HG03558 (cell line): ENCODE data around the gene QPRT.
"Not testable (repeated sequence)": the region's sequence is repeated elsewhere in the genome, so short reads cannot be mapped to it uniquely, and the experiment has no call there.

Source experiments
- ATAC-seq: cut with Tn5 transposase; IDR thresholded peaks from one replicate; pipeline ENCODE4 v1.9.1; 2021; ENCODE audit warnings: moderate number of reproducible peaks; ENCODE audit not compliant: unreplicated experiment; ENCODE audit errors: extremely low read depth

Gene QPRT

DNA sequence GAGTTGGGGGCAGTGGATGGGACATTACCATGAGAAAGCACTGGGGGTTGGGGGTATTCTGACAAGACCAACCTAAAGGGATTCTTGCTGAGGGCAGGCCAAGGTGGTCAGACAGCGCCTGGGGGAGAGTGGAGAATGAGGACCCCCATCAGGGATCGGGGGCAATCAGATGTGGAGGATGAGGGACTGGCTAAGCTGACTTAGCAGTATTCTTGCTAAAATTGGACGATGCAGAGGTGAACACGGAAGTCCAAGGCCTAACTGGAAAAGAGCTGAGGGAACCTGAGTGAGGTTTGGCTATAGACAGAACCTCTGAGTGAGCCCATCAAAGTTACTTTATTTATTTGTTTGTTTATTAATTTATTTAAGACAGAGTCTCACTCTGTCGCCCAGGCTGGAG lies 9.2 kb downstream of the QPRT start:
- ATAC-seq = no peak

DNA sequence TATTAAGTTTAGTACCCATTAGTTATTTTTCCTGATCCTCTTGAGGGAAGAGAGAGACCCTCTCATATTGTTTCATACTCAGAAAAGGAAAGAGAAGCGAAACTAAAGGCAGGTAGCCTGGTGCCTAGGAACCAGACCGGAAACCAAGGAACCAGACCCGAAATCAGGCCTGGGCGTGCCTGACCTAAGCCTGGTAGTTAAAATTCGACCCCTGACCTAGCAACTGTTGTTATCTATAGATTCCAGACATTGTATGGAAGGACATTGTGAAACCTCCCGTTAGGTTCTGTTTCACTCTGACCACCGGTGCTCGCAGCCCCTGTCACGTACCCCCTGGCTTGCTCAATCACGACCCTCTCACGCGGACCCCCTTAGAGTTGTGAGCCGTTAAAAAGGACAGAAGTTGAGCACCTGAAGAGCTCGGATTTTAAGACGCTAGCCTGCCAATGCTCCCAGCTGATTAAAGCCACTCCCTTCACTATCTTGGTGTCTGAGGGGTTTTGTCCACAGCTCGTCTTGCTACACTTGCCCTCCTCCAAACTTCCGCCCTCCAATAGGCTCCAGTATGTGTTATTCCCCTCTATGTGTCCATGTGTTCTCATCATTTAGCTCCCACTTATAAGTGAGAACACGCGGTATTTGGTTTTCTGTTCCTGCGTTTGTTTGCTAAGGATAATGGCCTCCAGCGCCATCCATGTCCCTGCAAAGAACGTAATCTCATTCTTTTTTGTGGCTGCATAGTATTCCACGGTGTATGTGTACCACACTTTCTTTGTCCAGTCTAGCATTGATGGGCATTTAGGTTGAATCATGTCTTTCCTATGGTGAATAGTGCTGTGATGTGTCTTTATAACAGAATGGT lies 10.7 kb downstream of the QPRT start:
- not testable (repeated sequence) for ATAC-seq

DNA sequence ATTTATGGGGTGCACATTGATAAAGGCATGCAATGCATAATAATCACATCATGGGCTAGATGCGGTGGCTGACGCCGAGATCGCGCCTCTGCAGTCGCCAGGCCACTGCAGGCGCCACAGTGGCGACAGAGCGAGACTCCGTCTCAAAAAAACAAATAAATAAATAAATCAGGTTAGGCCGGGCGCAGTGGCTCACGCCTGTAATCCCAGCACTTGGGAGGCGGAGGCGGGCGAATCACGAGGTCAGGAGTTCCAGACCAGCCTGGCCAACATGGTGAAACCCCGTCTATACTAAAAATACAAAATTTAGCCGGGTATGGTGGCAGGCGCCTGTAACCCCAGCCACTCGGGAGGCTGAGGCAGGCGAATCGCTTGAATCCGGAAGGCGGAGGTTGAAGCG lies 13.6 kb downstream of the QPRT start:
- not testable (repeated sequence) for ATAC-seq

DNA sequence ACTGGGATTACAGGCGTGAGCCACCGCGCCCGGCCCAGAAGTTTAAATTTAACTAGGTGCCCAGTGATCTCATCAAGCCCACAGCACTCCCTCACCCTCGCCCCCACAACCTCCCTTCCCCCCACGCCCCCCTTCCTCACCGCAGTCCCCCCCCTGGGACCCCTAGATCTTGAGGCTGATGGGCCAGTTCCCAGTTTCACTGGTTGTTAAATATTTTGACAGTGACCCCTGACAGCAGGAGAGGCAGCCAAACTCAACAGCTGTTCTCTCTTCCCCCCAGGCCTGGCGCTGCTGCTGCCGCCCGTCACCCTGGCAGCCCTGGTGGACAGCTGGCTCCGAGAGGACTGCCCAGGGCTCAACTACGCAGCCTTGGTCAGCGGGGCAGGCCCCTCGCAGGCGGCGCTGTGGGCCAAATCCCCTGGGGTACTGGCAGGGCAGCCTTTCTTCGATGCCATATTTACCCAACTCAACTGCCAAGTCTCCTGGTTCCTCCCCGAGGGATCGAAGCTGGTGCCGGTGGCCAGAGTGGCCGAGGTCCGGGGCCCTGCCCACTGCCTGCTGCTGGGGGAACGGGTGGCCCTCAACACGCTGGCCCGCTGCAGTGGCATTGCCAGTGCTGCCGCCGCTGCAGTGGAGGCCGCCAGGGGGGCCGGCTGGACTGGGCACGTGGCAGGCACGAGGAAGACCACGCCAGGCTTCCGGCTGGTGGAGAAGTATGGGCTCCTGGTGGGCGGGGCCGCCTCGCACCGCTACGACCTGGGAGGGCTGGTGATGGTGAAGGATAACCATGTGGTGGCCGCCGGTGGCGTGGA lies 15.6 kb downstream of the QPRT start:
- ATAC-seq = no peak

DNA sequence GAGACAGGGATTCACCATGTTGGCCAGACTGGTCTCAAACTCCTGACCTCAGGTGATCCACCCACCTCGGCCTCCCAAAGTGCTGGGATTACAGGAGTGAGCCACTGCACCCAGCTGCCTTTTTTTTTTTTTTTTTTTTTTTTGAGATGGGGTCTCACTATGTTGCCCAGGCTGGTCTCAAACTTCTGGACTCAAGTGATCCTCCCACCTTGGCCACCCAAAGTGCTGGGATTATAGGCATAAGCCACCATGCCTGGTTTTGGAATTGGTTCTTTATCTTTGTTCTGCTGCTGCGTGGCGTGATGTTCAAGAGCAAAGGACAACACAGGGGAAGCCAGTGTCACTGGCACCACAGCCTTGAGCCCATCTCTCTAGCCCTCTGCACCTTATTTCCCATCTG lies 16.7 kb downstream of the QPRT start:
- ATAC-seq = not testable (repeated sequence)

DNA sequence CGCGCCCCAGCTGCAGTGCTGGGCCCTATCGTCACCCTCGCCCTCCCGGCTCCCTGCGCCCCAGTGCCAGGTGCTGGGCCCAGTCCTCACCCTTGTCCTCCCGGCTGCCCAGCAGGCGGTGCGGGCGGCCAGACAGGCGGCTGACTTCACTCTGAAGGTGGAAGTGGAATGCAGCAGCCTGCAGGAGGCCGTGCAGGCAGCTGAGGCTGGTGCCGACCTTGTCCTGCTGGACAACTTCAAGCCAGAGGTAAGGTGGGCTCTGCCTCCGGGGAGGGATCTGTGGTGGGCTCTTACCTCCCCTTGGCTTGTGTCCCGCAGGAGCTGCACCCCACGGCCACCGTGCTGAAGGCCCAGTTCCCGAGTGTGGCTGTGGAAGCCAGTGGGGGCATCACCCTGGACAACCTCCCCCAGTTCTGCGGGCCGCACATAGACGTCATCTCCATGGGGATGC lies 17.9 kb downstream of the QPRT start:
- no peak for ATAC-seq

DNA sequence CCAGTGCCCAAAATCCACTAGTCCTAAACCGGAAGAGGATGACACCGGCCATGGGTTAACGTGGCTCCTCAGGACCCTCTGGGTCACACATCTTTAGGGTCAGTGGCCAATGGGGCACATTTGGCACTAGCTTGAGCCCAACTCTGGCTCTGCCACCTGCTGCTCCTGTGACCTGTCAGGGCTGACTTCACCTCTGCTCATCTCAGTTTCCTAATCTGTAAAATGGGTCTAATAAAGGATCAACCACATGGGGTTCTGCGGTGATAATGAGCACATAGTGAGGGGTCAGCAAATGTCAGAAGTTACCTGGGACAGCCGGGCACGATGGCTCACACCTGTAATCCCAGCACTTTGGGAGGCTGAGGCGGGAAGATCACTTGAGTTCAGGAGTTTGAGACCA lies 18.4 kb downstream of the QPRT start:
- no peak for ATAC-seq

DNA sequence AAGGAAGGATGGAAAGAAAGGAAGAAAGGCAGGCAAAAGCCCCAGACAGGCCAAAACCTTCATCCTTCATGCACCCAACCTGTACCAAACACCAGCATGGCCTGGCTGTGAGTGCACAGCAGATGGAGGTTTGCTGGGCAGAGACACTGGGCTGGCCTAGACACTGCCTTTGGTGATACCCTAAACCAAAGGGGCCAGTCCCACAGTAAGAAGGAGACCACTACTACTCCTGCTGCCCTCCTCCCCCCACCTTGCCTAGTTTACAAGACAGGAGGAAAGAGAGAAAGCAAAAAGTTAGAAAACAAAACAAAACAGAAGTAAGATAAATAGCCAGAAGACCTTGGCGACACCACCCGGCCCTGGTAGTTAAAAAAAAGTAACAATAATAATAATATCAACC lies 19.1 kb downstream of the QPRT start:
- no peak for ATAC-seq

DNA sequence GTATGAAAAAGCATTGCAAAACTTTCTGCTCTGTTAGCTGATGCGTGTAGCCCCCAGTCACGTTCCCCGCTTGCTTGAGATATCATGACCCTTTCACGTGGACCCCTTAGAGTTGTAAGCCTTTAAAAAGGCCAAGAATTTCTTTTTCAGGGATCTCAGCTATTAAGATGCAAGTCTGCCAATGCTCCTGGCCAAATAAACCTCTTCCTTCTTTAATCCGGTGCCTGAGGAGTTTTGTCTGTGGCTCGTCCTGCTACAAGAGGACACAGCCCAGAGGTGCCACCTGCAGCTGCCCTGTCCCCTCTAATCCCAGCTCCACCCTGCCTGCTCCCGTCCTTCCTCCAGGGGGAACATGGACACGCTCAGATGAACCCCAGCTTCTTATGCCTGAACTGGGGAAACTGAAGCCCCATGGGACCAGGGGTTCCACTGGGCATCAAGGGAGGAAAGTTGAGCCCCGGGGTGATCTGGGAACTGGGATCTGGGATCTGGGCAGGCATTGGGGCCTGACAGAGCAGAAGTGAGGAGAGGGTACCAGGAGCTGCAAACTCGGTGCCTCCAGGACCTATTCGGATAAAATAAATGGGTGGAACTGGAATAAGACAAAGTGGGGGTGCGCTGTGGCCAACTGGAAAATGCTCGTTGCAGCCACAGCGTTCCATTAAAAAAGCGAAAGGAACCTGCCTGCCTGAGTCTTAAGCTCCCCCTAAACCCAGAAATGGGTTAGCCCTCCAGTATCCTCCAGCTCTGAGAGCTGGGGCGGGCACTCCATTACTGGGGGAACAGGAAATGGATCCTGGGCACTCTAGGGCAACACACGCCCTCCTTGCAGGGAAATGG lies 19.7 kb downstream of the QPRT start:
- ATAC-seq = no peak

DNA sequence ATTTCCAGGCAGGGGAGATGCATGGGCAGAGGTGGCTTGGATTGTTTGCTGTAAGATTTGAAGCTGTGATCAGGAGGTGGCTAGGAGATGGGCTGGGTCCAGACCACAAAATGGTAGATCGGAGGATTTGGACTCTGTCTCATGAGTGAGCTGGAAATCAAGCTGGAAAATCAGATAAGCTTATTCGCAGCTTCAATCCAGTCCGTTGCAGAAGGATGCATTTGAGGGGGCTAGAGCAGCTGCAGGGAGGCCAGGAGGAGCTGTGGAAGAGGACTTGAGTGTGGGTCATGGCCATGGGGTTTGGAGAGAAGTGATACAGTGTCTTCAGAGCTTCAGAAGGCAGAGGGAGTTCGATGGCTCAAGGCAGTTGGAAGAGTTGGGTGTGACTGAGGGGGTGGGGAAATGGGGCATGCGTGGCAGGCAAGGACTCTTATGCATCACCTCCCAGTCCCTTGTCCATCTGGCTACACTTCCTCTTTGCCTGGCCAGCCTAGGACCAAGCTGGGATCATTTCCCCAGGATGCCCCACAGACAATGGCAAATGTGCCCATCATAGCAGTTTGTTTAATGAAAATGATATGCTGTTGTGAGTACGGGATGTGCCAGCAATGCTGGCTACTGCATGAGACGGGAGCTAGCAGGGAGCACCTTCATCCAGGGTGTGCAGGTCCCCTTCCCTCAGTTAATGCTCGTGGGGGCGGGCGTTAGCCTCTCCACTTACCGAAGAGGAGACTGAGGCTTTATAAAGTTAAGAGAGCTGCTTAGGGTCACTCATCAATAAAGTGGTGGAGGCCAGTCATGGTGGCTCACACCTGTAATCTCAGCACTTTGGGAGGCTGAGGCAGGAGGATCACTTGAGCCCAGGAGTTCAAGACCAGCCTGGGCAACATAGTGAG lies 20.6 kb downstream of the QPRT start:
- ATAC-seq = no peak

DNA sequence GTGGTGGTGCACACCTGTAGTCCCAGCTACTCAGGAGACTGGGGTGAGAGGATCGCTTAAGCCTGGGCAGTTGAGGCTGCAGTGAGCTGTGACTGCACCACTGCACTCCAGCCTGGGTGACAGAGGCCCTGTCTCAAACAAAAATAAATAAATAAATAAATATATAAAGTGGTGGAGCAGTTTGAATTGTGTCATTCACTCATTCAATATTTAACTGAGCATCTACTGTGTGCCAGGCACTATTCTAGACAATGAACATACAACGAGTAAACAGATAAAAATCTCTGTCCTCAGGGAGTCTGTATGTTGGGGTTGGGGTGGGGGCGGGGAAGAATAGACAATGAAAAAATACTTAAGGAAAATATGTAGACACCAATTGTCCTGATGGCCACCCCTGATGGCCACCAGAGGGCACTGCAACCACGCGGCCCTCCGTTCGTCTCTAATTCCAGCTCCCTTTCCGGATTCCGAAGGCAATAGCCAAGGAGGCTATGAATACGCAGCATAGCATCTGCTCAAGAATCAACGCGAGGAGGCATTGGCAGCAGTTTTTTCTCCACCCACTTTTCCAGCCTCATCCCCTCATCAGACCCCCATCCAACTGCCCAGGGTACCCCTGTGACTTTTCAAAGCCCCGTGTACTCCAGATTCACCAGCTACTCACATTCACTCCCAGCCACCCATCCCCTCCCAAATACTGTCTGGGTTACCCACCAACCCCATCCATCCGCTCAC lies 21.4 kb downstream of the QPRT start:
- no peak for ATAC-seq

DNA sequence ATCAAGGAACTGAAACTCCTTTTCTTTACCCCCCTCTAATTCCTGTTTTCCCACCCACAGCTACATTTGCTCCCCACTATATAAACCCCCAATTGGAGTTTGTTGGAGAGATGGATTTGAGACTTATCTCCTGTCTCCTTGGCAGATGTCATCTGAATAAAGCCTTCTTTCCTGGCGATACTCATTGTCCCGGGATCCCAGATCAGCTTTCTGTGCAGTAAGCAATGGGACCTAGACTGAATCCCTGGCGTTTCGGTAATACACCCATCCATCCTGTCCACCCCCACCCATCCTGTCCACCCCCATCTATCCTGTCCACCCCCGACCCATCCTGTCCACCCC lies 22.2 kb downstream of the QPRT start:
- no peak for ATAC-seq

DNA sequence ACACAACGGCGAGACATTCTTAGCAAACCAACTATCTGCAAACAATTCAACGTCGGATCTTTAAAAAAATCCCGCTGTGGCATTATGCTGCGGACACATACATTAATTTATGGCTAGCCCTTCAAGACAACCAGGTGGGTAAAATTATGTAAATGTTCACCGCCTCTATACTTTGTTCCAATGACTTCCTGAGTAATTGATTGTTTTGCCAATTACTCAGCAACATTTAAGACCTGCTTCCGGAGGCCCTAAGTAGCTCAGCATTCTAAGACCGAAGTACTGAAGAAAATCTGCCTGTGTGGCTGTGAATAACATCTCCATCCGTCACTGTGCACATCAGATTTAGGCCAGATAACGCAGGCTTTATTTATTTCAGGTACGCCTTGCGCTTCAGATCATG lies 23.3 kb downstream of the QPRT start:
- ATAC-seq = peak; percentile 24

DNA sequence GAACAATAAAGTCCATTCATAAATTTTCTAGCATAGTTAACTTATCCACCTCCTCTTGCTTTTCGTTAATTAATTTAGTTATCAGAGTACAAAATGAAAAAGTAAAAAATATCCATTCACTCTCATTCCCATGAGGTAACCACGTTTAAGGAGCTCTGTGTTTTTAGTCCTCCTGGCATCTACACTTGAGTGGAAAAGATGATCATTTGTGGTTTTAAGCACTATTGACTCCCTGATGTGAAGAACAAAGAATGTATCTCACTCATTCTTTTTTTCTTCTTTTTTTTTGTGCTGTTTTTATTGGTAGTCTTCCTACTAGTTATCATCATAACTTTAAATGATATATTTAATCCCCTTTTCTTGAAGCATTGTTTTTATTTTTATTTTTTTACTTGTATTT lies 26.1 kb downstream of the QPRT start:
- no peak for ATAC-seq

DNA sequence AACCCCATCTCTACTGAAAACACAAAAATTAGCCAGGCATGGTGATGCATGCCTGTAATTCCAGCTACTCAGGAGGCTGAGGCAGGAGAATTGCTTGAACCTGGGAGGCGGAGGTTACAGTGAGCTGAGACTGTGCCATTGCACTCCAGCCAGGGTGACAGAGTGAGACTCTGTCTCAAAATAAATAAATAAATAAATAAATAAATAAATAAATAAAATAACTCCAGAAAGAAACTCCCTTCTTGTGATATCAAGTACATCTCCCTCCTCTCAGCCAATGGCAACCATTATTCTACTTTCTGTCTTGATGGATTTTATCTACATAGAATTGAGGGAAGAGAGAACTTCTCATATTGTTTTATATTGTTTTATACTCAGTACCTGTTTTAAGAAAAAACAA lies 28.2 kb downstream of the QPRT start:
- not testable (repeated sequence) for ATAC-seq

DNA sequence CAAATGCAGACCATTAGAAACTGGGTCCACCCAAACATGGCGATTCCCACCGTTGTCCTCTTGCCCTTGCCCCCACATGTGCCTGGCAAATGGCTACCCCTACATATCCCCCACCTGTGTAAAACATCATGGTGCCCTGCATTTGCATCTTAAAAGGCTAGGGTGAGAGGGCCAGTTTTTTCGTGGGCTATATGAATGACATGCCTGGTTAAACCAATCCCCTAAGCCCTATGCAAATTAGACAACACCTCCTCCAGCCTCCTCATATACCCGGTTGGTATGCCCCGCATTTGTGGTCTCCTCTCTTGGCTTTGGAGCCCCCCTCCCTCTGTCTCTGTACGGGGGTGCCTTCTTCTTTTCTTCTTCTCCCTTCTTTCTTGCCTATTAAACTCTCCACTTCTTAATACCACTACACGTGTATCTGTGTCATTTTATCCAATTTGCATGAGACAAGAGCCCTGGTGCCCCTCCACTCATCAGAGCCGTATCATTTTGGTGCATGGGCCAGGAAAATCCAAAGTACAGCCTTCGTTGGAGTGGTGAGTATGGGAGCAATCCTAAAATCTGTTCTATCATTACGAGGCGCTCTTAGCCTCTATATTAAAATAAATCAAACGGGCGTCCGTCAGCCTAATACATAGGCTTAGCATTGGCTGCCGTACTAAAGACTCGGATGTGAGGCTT lies 30.1 kb downstream of the QPRT start:
- ATAC-seq = no peak

DNA sequence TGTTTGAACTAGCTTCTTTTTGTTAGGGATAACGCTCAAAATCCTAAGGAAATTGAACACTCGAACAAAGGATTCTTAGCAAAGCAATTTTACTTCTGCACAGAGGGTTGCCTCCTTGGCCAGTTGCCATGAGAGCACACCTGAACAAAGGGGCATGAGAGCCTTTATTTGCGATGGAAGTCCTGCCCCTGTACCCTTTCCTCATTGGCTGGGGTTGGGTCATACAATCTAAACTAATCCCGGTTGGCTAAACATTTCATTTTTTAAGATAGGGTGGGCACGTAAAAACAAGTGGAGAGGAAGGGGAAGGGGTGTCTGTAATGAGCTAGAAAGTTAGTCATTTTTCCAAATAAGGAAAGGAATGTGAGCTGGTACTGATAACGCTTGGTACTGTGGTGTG lies 30.7 kb downstream of the QPRT start:
- not testable (repeated sequence) for ATAC-seq
